ENCODE data around the gene SAMD7.

Gene SAMD7

DNA sequence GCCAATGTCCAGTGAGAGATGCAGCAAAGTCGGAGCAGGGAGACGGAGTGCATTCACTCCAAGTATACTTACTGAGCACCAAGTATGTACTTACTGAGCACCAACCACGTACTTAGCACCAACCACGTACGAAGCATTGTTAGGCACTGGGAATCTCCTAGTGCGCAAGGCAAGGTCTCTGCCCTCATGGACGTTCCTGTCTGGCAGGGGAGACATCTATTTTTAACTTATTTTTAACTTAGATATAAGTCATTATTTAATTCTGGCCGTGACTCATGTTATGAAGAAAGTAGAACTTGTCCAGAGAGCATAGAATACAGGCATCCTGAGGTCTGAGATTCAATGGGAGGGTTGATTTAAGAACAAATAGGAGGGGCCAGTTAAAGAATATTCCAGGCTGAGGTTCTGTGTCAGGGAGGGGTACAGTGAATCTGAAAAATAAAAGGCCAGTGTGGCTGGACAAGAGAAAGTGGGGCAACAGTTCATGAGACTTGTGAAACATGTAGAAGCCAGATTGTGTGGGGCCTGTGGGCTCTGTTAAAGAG lies 32.3 kb upstream of the SAMD7 start:
- no peak for TF ChIP-seq TAF1 (IDR thresholded peaks at IDR 0.05; ENCODE audit: borderline replicate concordance, insufficient read depth, low read length)
- no peak for TF ChIP-seq FOXP2 (optimal IDR thresholded peaks at IDR 0.05; ENCODE audit: borderline replicate concordance, extremely low read depth, extremely low read length, insufficient read depth)
- TF ChIP-seq, protein P1, sequence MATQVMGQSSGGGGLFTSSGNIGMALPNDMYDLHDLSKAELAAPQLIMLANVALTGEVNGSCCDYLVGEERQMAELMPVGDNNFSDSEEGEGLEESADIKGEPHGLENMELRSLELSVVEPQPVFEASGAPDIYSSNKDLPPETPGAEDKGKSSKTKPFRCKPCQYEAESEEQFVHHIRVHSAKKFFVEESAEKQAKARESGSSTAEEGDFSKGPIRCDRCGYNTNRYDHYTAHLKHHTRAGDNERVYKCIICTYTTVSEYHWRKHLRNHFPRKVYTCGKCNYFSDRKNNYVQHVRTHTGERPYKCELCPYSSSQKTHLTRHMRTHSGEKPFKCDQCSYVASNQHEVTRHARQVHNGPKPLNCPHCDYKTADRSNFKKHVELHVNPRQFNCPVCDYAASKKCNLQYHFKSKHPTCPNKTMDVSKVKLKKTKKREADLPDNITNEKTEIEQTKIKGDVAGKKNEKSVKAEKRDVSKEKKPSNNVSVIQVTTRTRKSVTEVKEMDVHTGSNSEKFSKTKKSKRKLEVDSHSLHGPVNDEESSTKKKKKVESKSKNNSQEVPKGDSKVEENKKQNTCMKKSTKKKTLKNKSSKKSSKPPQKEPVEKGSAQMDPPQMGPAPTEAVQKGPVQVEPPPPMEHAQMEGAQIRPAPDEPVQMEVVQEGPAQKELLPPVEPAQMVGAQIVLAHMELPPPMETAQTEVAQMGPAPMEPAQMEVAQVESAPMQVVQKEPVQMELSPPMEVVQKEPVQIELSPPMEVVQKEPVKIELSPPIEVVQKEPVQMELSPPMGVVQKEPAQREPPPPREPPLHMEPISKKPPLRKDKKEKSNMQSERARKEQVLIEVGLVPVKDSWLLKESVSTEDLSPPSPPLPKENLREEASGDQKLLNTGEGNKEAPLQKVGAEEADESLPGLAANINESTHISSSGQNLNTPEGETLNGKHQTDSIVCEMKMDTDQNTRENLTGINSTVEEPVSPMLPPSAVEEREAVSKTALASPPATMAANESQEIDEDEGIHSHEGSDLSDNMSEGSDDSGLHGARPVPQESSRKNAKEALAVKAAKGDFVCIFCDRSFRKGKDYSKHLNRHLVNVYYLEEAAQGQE (IDR thresholded peaks at IDR 0.05; ENCODE audit: insufficient read depth in 1 of 2, low read depth in 2 of 2, low read length in 2 of 2): no peak
- TF ChIP-seq SIN3A (IDR thresholded peaks at IDR 0.05; ENCODE audit: borderline replicate concordance, insufficient read depth, low read length): no peak
- TF ChIP-seq POLR2AphosphoS5 (IDR thresholded peaks at IDR 0.05; ENCODE audit: low read depth, low read length): no peak

DNA sequence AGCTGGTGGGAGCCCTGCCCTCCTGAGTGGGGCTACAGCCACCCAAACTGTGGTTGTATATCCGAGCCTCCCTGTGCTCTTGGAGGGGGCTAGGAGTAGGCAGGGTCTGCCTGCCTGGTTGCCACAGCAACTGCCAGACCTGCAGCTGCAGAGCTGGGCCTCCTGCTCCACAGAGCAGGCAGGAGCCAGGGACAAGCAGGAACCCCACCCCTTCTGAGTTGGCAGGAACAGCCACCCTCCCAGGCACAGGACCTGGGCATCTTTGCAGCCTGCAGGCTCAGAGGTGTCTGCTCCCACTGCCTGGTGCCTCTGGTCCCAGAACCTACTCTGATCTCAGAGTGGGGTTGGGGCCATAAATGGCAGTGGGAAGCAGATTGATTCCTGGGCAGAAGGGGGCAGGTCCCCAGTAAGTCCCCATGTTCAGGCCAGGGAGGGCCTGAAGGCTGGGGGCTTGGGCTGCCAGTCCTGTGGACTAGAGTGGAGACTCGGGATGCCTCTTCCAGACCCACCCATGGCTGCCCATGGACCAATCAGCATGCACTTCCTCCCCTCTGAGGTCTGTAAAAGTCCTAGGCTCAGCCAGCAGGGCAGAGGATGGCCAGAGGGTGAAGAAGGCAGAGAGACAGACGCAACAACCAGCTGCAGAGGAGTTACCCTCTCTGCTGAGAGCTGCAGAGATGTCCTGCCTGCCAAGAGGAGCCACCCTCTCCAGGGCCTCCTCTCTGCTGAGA lies 31.4 kb upstream of the SAMD7 start:
- no peak for TF ChIP-seq FOXP2 (optimal IDR thresholded peaks at IDR 0.05; ENCODE audit: borderline replicate concordance, extremely low read depth, extremely low read length, insufficient read depth)
- TF ChIP-seq TAF1 (IDR thresholded peaks at IDR 0.05; ENCODE audit: borderline replicate concordance, insufficient read depth, low read length): no peak
- TF ChIP-seq, protein P1 (IDR thresholded peaks at IDR 0.05; ENCODE audit: insufficient read depth in 1 of 2, low read depth in 2 of 2, low read length in 2 of 2): no peak
- TF ChIP-seq SIN3A (IDR thresholded peaks at IDR 0.05; ENCODE audit: borderline replicate concordance, insufficient read depth, low read length): no peak
- TF ChIP-seq POLR2AphosphoS5 (IDR thresholded peaks at IDR 0.05; ENCODE audit: low read depth, low read length): no peak

DNA sequence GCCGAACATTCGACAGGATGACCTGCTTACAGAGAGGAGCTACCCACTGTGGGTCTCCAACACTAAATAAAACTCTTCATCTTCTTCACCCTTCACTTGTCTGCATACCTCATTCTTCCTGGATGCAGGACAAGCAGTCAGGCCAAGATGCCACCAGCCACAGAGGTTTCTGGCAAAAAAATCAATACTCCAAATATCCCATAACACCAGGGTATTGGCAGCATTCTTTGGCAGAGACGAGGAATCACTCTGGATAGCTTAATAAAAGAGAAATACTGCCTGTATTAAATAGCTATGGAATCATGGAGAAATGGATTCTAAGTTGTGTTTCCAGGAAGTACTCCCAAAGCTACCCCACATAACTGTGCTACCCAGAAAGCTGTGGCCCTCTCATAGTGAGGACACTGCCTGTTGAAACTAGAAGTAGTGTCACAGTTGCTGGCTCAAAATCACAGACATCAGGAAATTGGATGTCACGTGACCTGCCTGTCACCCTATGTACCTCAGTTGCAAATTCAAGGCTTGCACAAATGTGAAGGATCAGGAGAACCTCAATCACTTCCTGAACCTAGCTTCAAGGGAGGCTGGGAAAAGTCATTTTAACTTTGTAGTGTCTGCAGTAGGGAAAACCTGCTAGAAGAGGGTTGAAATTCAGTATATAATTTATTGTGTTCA lies 30.7 kb upstream of the SAMD7 start:
- TF ChIP-seq, protein P1 (IDR thresholded peaks at IDR 0.05; ENCODE audit: insufficient read depth in 1 of 2, low read depth in 2 of 2, low read length in 2 of 2): no peak
- TF ChIP-seq POLR2AphosphoS5 (IDR thresholded peaks at IDR 0.05; ENCODE audit: low read depth, low read length) (no peak), FOXP2 (optimal IDR thresholded peaks at IDR 0.05; ENCODE audit: borderline replicate concordance, extremely low read depth, extremely low read length, insufficient read depth) (no peak), SIN3A (IDR thresholded peaks at IDR 0.05; ENCODE audit: borderline replicate concordance, insufficient read depth, low read length) (no peak)

DNA sequence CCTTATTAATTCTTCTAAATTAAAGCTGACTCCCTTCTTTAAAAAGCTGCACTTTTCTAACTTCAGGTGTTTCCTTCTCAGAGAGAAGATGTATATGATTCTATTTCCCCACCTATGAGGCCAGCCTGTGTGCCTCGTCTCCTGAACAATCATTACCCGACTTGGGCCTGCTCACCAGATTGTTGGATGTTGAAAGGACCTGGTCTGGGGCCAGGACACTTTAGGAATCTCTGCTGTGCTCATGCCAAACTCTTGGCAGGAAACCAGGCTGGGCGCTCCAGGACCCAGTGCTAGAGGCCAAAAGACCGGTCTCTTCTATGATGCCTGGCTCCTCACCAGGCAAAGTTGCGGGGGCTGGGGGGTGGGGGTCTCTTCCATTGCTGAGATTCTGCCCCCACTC lies 24.7 kb upstream of the SAMD7 start:
- TF ChIP-seq TAF1 (IDR thresholded peaks at IDR 0.05; ENCODE audit: borderline replicate concordance, insufficient read depth, low read length): no peak
- no peak for TF ChIP-seq FOXP2 (optimal IDR thresholded peaks at IDR 0.05; ENCODE audit: borderline replicate concordance, extremely low read depth, extremely low read length, insufficient read depth)
- TF ChIP-seq, protein P1 (IDR thresholded peaks at IDR 0.05; ENCODE audit: insufficient read depth in 1 of 2, low read depth in 2 of 2, low read length in 2 of 2): no peak
- TF ChIP-seq SIN3A (IDR thresholded peaks at IDR 0.05; ENCODE audit: borderline replicate concordance, insufficient read depth, low read length): no peak
- TF ChIP-seq POLR2AphosphoS5 (IDR thresholded peaks at IDR 0.05; ENCODE audit: low read depth, low read length): no peak
